ENCODE data around the gene ASTN2. TPM values are rescaled to one million over a fixed set of nuclear protein-coding genes. Genes with fewer than 3 reads are reported as not detected.

ASTN2 gene
- total and polyA plus RNA-seq, 2 donors, result 3.1 to 10.2 TPM

GRCh38 chr9:116479967-116480366 lies 934.9 kb downstream of the ASTN2 start:
- Histone ChIP-seq H3K4me1 (ENCODE audit: insufficient read depth) (no peaks in the 10 kb centered on the region), H3K27ac (ENCODE audit: low read depth) (no peak overlapping the region), H3K36me3 (ENCODE audit: insufficient read depth) (no peaks in the 10 kb centered on the region), H3K4me3 (ENCODE audit: low read depth, low read length) (no peak overlapping the region)
- no peak for DNase-seq (ENCODE audit: extremely low spot score)

GRCh38 chr9:116479056-116479544 lies 935.8 kb downstream of the ASTN2 start:
- Histone ChIP-seq H3K4me3 (ENCODE audit: low read depth, low read length) (no peak overlapping the region), H3K4me1 (ENCODE audit: insufficient read depth) (no peaks in the 10 kb centered on the region), H3K36me3 (ENCODE audit: insufficient read depth) (no peaks in the 10 kb centered on the region), H3K27ac (ENCODE audit: low read depth) (no peak overlapping the region)
- 67% methylated on average over 1 of the region's 1 CpG for WGBS
- DNase-seq (ENCODE audit: extremely low spot score), result no peak

- no peak overlapping the region for H3K27ac ChIP-seq (ENCODE audit: low read depth)
- H3K4me3 ChIP-seq (ENCODE audit: low read depth, low read length), result no peak overlapping the region
- 89% methylated on average over 4 of the region's 4 CpGs for WGBS
These were observed 937.2 kb downstream of the ASTN2 start for GRCh38 chr9:116477584-116478141.

GRCh38 chr9:116476935-116477381 lies 937.9 kb downstream of the ASTN2 start:
- DNase-seq (ENCODE audit: extremely low spot score), result no peak
- Histone ChIP-seq H3K4me1 (ENCODE audit: insufficient read depth) (no peaks in the 10 kb centered on the region), H3K36me3 (ENCODE audit: insufficient read depth) (no peaks in the 10 kb centered on the region), H3K4me3 (ENCODE audit: low read depth, low read length) (no peak overlapping the region), H3K27ac (ENCODE audit: low read depth) (no peak overlapping the region)
- 35% methylated on average over 10 of the region's 10 CpGs for WGBS

More at GRCh38 chr9:116477584-116478141, 937.2 kb downstream of the ASTN2 start:
- DNase-seq (ENCODE audit: extremely low spot score), result no peak
- H3K36me3 ChIP-seq (ENCODE audit: insufficient read depth), result no peaks in the 10 kb centered on the region
- no peaks in the 10 kb centered on the region for H3K4me1 ChIP-seq (ENCODE audit: insufficient read depth)

GRCh38 chr9:116476002-116476401 lies 938.9 kb downstream of the ASTN2 start:
- H3K36me3 ChIP-seq (ENCODE audit: insufficient read depth), result no peaks in the 10 kb centered on the region
- no peak overlapping the region for H3K27ac ChIP-seq (ENCODE audit: low read depth)
- WGBS, result 89% methylated on average over 6 of the region's 6 CpGs
- no peaks in the 10 kb centered on the region for H3K4me1 ChIP-seq (ENCODE audit: insufficient read depth)
- no peak for DNase-seq (ENCODE audit: extremely low spot score)
- no peak overlapping the region for H3K4me3 ChIP-seq (ENCODE audit: low read depth, low read length)

- no peaks in the 10 kb centered on the region for H3K36me3 ChIP-seq (ENCODE audit: insufficient read depth)
- 93% methylated on average over 1 of the region's 1 CpG for WGBS
- H3K4me1 ChIP-seq (ENCODE audit: insufficient read depth), result no peaks in the 10 kb centered on the region
- H3K27ac ChIP-seq (ENCODE audit: low read depth), result no peak overlapping the region
- no peak overlapping the region for H3K4me3 ChIP-seq (ENCODE audit: low read depth, low read length)
- DNase-seq (ENCODE audit: extremely low spot score), result no peak
These were observed 939.7 kb downstream of the ASTN2 start for GRCh38 chr9:116475201-116475600.

GRCh38 chr9:116471944-116472506 lies 942.8 kb downstream of the ASTN2 start:
- DNase-seq (ENCODE audit: extremely low spot score), result no peak

GRCh38 chr9:116471093-116471906 lies 943.6 kb downstream of the ASTN2 start:
- H3K27ac ChIP-seq (ENCODE audit: low read depth), result no peak overlapping the region
- no peaks in the 10 kb centered on the region for H3K4me1 ChIP-seq (ENCODE audit: insufficient read depth)
- 11% methylated on average over 7 of the region's 7 CpGs for WGBS
- H3K4me3 ChIP-seq (ENCODE audit: low read depth, low read length), result no peak overlapping the region
- no peaks in the 10 kb centered on the region for H3K36me3 ChIP-seq (ENCODE audit: insufficient read depth)
- DNase-seq (ENCODE audit: extremely low spot score), result peak; percentile 92

More at GRCh38 chr9:116471944-116472506, 942.8 kb downstream of the ASTN2 start:
- no peaks in the 10 kb centered on the region for H3K4me1 ChIP-seq (ENCODE audit: insufficient read depth)
- H3K27ac ChIP-seq (ENCODE audit: low read depth), result no peak overlapping the region
- whole genome bisulfite sequencing, result 80% methylated on average over 7 of the region's 7 CpGs
- no peak overlapping the region for H3K4me3 ChIP-seq (ENCODE audit: low read depth, low read length)
- H3K36me3 ChIP-seq (ENCODE audit: insufficient read depth), result no peaks in the 10 kb centered on the region

- Histone ChIP-seq H3K27ac (ENCODE audit: low read depth) (no peak overlapping the region), H3K4me3 (ENCODE audit: low read depth, low read length) (no peak overlapping the region), H3K4me1 (ENCODE audit: insufficient read depth) (no peaks in the 10 kb centered on the region), H3K36me3 (ENCODE audit: insufficient read depth) (no peaks in the 10 kb centered on the region)
- DNase-seq (ENCODE audit: extremely low spot score), result no peak
- WGBS, result 83% methylated on average over 8 of the region's 8 CpGs
These were observed 945.9 kb downstream of the ASTN2 start for GRCh38 chr9:116468793-116469527.

- H3K27ac ChIP-seq (ENCODE audit: low read depth), result no peak overlapping the region
- H3K4me1 ChIP-seq (ENCODE audit: insufficient read depth), result no peaks in the 10 kb centered on the region
- H3K36me3 ChIP-seq (ENCODE audit: insufficient read depth), result no peaks in the 10 kb centered on the region
- 86% methylated on average over 1 of the region's 1 CpG for WGBS
- H3K4me3 ChIP-seq (ENCODE audit: low read depth, low read length), result no peak overlapping the region
- DNase-seq (ENCODE audit: extremely low spot score), result no peak
These were observed 946.5 kb downstream of the ASTN2 start for GRCh38 chr9:116468369-116468768.

GRCh38 chr9:116467740-116468351 lies 947.0 kb downstream of the ASTN2 start:
- 82% methylated on average over 3 of the region's 3 CpGs for WGBS
- DNase-seq (ENCODE audit: extremely low spot score), result no peak
- Histone ChIP-seq H3K4me1 (ENCODE audit: insufficient read depth) (no peaks in the 10 kb centered on the region), H3K36me3 (ENCODE audit: insufficient read depth) (no peaks in the 10 kb centered on the region), H3K27ac (ENCODE audit: low read depth) (no peak overlapping the region), H3K4me3 (ENCODE audit: low read depth, low read length) (no peak overlapping the region)

GRCh38 chr9:116466271-116467235 lies 948.3 kb downstream of the ASTN2 start:
- DNase-seq (ENCODE audit: extremely low spot score), result no peak
- Histone ChIP-seq H3K4me1 (ENCODE audit: insufficient read depth) (no peaks in the 10 kb centered on the region), H3K27ac (ENCODE audit: low read depth) (no peak overlapping the region), H3K4me3 (ENCODE audit: low read depth, low read length) (no peak overlapping the region), H3K36me3 (ENCODE audit: insufficient read depth) (no peaks in the 10 kb centered on the region)
- 71% methylated on average over 5 of the region's 5 CpGs for WGBS

Data from urinary bladder (tissue), 4 donors.